Measurements from ENCODE around the gene DCAF7.

DCAF7 gene

GRCh38 chr17:63506627-63507026 lies 43.6 kb upstream of the DCAF7 start:
- ChIA-PET POLR2A (no interaction called here), CTCF (no interaction called here)
- DNase-seq (ENCODE audit: extremely low spot score) = no peak
- no peak for TF ChIP-seq FOXK2 (IDR thresholded peaks at IDR 0.05)
- no peak for TF ChIP-seq NFRKB (IDR thresholded peaks at IDR 0.05)
- no peak for TF ChIP-seq ZNF384 (IDR thresholded peaks at IDR 0.05)

- POLR2A ChIA-PET = no interaction called here
- CTCF ChIA-PET = interaction anchor here (0.6 kb wide), 1 partner anchor 31 kb away, joined by 3 read pairs; no protein-coding TSS in a partner anchor
These were observed 38.9 kb upstream of the DCAF7 start for GRCh38 chr17:63511331-63511730.

GRCh38 chr17:63512388-63512787 lies 37.9 kb upstream of the DCAF7 start:
- DNase-seq (ENCODE audit: extremely low spot score) = no peak
- ChIA-PET POLR2A (no interaction called here), CTCF (no interaction called here)
- no peak for TF ChIP-seq FOXK2 (IDR thresholded peaks at IDR 0.05)
- TF ChIP-seq LEF1 (IDR thresholded peaks at IDR 0.05; ENCODE audit: borderline replicate concordance) = no peak
- no peak for TF ChIP-seq FOXM1 (IDR thresholded peaks at IDR 0.05; ENCODE audit: borderline replicate concordance)
- TF ChIP-seq BHLHE40 (IDR thresholded peaks at IDR 0.05; ENCODE audit: borderline replicate concordance) = no peak
- no peak for TF ChIP-seq CTBP1 (IDR thresholded peaks at IDR 0.05; ENCODE audit: borderline replicate concordance)

More at GRCh38 chr17:63511331-63511730, 38.9 kb upstream of the DCAF7 start:
- DNase-seq (ENCODE audit: extremely low spot score) = no peak
- TF ChIP-seq CTBP1 (IDR thresholded peaks at IDR 0.05; ENCODE audit: borderline replicate concordance) = no peak
- no peak for TF ChIP-seq SP1 (IDR thresholded peaks at IDR 0.05)
- TF ChIP-seq PKNOX1 (IDR thresholded peaks at IDR 0.05) = no peak
- no peak for TF ChIP-seq FOXK2 (IDR thresholded peaks at IDR 0.05)
- no peak for TF ChIP-seq ELF4 (IDR thresholded peaks at IDR 0.05)
- TF ChIP-seq L3MBTL2 (conservative IDR thresholded peaks at IDR 0.05) = no peak
- no peak for TF ChIP-seq TARDBP (IDR thresholded peaks at IDR 0.05)
- TF ChIP-seq FOXM1 (IDR thresholded peaks at IDR 0.05; ENCODE audit: borderline replicate concordance) = no peak
- TF ChIP-seq ARNT (IDR thresholded peaks at IDR 0.05) = no peak
- no peak for TF ChIP-seq ZNF384 (IDR thresholded peaks at IDR 0.05)

GRCh38 chr17:63512896-63513644 lies 37.2 kb upstream of the DCAF7 start:
- TF ChIP-seq PKNOX1 (IDR thresholded peaks at IDR 0.05) (no peak), LEF1 (IDR thresholded peaks at IDR 0.05; ENCODE audit: borderline replicate concordance) (no peak), HDGF (IDR thresholded peaks at IDR 0.05; ENCODE audit: borderline replicate concordance) (no peak), ARNT (IDR thresholded peaks at IDR 0.05) (no peak), SUZ12 (IDR thresholded peaks at IDR 0.05) (no peak), ELF4 (IDR thresholded peaks at IDR 0.05) (no peak), TARDBP (IDR thresholded peaks at IDR 0.05) (no peak), FOXK2 (IDR thresholded peaks at IDR 0.05) (no peak), CTBP1 (IDR thresholded peaks at IDR 0.05; ENCODE audit: borderline replicate concordance) (no peak), NFRKB (IDR thresholded peaks at IDR 0.05) (no peak), FOXA1 (IDR thresholded peaks at IDR 0.05) (no peak), L3MBTL2 (conservative IDR thresholded peaks at IDR 0.05) (no peak), FOXM1 (IDR thresholded peaks at IDR 0.05; ENCODE audit: borderline replicate concordance) (no peak), BHLHE40 (IDR thresholded peaks at IDR 0.05; ENCODE audit: borderline replicate concordance) (no peak), SP1 (IDR thresholded peaks at IDR 0.05) (no peak), ZNF384 (IDR thresholded peaks at IDR 0.05) (no peak)
- CTCF ChIA-PET = no interaction called here
- DNase-seq (ENCODE audit: extremely low spot score) = no peak
- POLR2A ChIA-PET = interaction anchor here (1.1 kb wide), 1 partner anchor 10 kb away, joined by 3 read pairs; no protein-coding TSS in a partner anchor

GRCh38 chr17:63514477-63514876 lies 35.8 kb upstream of the DCAF7 start:
- ChIA-PET POLR2A (interaction anchor here (1.1 kb wide), 1 partner anchor 11 kb away, joined by 3 read pairs; no protein-coding TSS in a partner anchor), CTCF (interaction anchor here (1.4 kb wide), 1 partner anchor 89 kb away, joined by 3 read pairs; no protein-coding TSS in a partner anchor)
- no peak for DNase-seq (ENCODE audit: extremely low spot score)
- no peak for TF ChIP-seq SUZ12 (IDR thresholded peaks at IDR 0.05)
- TF ChIP-seq FOXA1 (IDR thresholded peaks at IDR 0.05) = no peak
- TF ChIP-seq PKNOX1 (IDR thresholded peaks at IDR 0.05) = no peak
- no peak for TF ChIP-seq ELF4 (IDR thresholded peaks at IDR 0.05)
- no peak for TF ChIP-seq SP1 (IDR thresholded peaks at IDR 0.05)
- TF ChIP-seq TARDBP (IDR thresholded peaks at IDR 0.05) = no peak
- no peak for TF ChIP-seq L3MBTL2 (conservative IDR thresholded peaks at IDR 0.05)
- no peak for TF ChIP-seq ARNT (IDR thresholded peaks at IDR 0.05)

GRCh38 chr17:63514974-63515373 lies 35.3 kb upstream of the DCAF7 start:
- POLR2A ChIA-PET = no interaction called here
- CTCF ChIA-PET = interaction anchor here (1.4 kb wide), 1 partner anchor 89 kb away, joined by 3 read pairs; no protein-coding TSS in a partner anchor
- DNase-seq (ENCODE audit: extremely low spot score) = no peak
- no peak for TF ChIP-seq SUZ12 (IDR thresholded peaks at IDR 0.05)
- no peak for TF ChIP-seq LEF1 (IDR thresholded peaks at IDR 0.05; ENCODE audit: borderline replicate concordance)
- TF ChIP-seq ZNF384 (IDR thresholded peaks at IDR 0.05) = no peak

- no peak for TF ChIP-seq CTBP1 (IDR thresholded peaks at IDR 0.05; ENCODE audit: borderline replicate concordance)
- no peak for TF ChIP-seq SP1 (IDR thresholded peaks at IDR 0.05)
- TF ChIP-seq BHLHE40 (IDR thresholded peaks at IDR 0.05; ENCODE audit: borderline replicate concordance) = no peak
- TF ChIP-seq FOXM1 (IDR thresholded peaks at IDR 0.05; ENCODE audit: borderline replicate concordance) = no peak
- TF ChIP-seq HDGF (IDR thresholded peaks at IDR 0.05; ENCODE audit: borderline replicate concordance) = no peak
- no peak for TF ChIP-seq PKNOX1 (IDR thresholded peaks at IDR 0.05)
- TF ChIP-seq TARDBP (IDR thresholded peaks at IDR 0.05) = no peak
- no peak for TF ChIP-seq L3MBTL2 (conservative IDR thresholded peaks at IDR 0.05)
- no peak for TF ChIP-seq ZNF384 (IDR thresholded peaks at IDR 0.05)
- TF ChIP-seq NFRKB (IDR thresholded peaks at IDR 0.05) = no peak
- TF ChIP-seq SUZ12 (IDR thresholded peaks at IDR 0.05) = no peak
- TF ChIP-seq FOXK2 (IDR thresholded peaks at IDR 0.05) = no peak
- no peak for TF ChIP-seq ELF4 (IDR thresholded peaks at IDR 0.05)
- POLR2A ChIA-PET = no interaction called here
- CTCF ChIA-PET = interaction anchor here (1.4 kb wide), 1 partner anchor 90 kb away, joined by 3 read pairs; no protein-coding TSS in a partner anchor
- DNase-seq (ENCODE audit: extremely low spot score) = no peak
These were observed 34.9 kb upstream of the DCAF7 start for GRCh38 chr17:63515426-63515825.
